HEK293 (cell line): ENCODE data around the gene RTL9.

ENCODE experiments used
- CTCF ChIA-PET: fragments of 350-600 bp; formaldehyde crosslinking; extraction: SDS; loops from one replicate; lab custom pipeline; 2021; ENCODE audit warnings: antibody characterized with exemption; lab: Yijun Ruan, JAX
- POLR2A ChIA-PET: fragments of 300-600 bp; formaldehyde crosslinking; extraction: SDS; loops from one replicate; lab custom pipeline; 2020; ENCODE audit warnings: antibody characterized with exemption, inconsistent platforms; lab: Yijun Ruan, JAX
- H3K27ac ChIP-seq: fragments of 200-500 bp; sonication (Bioruptor generic); 2 replicates; pipeline ENCODE4 v1.5.1; 2014; ENCODE audit warnings: low read depth, low read length, control low read depth, inconsistent platforms; ENCODE audit errors: extremely low read depth
- H3K36me3 ChIP-seq, 2 experiments: fragments of 200-500 bp in 1 of 2; sonication (Bioruptor generic) in 1 of 2; 1 replicate in 1 of 2; 2 replicates in 1 of 2; pipeline ENCODE4 v1.5.1; 2014 to 2017; ENCODE audit warnings: inconsistent platforms in 2 of 2, low read length in 2 of 2; ENCODE audit not compliant: control insufficient read depth in 2 of 2, insufficient read depth in 1 of 2
- H3K4me1 ChIP-seq: fragments of 200-500 bp; sonication (Bioruptor generic); 2 replicates; pipeline ENCODE4 v1.5.1; 2014; ENCODE audit warnings: mild to moderate bottlenecking, low read length, inconsistent platforms; ENCODE audit not compliant: control insufficient read depth, insufficient read depth
- H3K4me3 ChIP-seq: 2 replicates; pipeline ENCODE4 v1.5.1; 2011; ENCODE audit warnings: low read depth, mild to moderate bottlenecking, control low read depth, low read length, moderate library complexity
- H3K9me3 ChIP-seq: fragments of 200-500 bp; sonication (Bioruptor generic); 2 replicates; pipeline ENCODE4 v1.5.1; 2014; ENCODE audit warnings: low read depth, low read length, inconsistent platforms; ENCODE audit not compliant: control insufficient read depth, insufficient read depth
- AEBP2 ChIP-seq: fragments of 450-650 bp; formaldehyde crosslinking; IDR thresholded peaks from 2 replicates; pipeline ENCODE4 v1.5.1; 2016; ENCODE audit warnings: missing biosample characterization, missing genetic modification characterization, borderline replicate concordance
- EGR2 ChIP-seq: fragments of 450-650 bp; formaldehyde crosslinking; IDR thresholded peaks from 2 replicates; pipeline ENCODE4 v1.5.1; 2016; ENCODE audit warnings: low read depth, missing biosample characterization, missing genetic modification characterization
- FEZF1 ChIP-seq: fragments of 450-650 bp; formaldehyde crosslinking; IDR thresholded peaks from 2 replicates; pipeline ENCODE4 v1.5.1; 2016; ENCODE audit warnings: missing biosample characterization, missing genetic modification characterization
- GFI1B ChIP-seq: fragments of 450-650 bp; formaldehyde crosslinking; IDR thresholded peaks from 2 replicates; pipeline ENCODE4 v1.5.1; 2016; ENCODE audit warnings: missing biosample characterization, missing genetic modification characterization
- HOXD13 ChIP-seq: sonication (generic); formaldehyde crosslinking; IDR thresholded peaks from 2 replicates; pipeline ENCODE4 v1.8.0; 2022; ENCODE audit warnings: missing genetic modification reagents, borderline replicate concordance
- PRDM6 ChIP-seq: fragments of 450-650 bp; formaldehyde crosslinking; IDR thresholded peaks from 2 replicates; pipeline ENCODE4 v1.5.1; 2017; ENCODE audit warnings: missing biosample characterization, missing genetic modification characterization
- RBAK ChIP-seq: fragments of 450-650 bp; formaldehyde crosslinking; IDR thresholded peaks from 2 replicates; pipeline ENCODE4 v1.5.1; 2016; ENCODE audit warnings: missing biosample characterization, missing genetic modification characterization
- SALL2 ChIP-seq: fragments of 450-650 bp; formaldehyde crosslinking; IDR thresholded peaks from 2 replicates; pipeline ENCODE4 v1.5.0; 2017; ENCODE audit warnings: missing biosample characterization, mild to moderate bottlenecking, missing genetic modification characterization, borderline replicate concordance
- WT1 ChIP-seq: fragments of 450-650 bp; formaldehyde crosslinking; IDR thresholded peaks from 2 replicates; pipeline ENCODE4 v1.5.1; 2016; ENCODE audit warnings: missing biosample characterization, missing genetic modification characterization
- ZBTB7A ChIP-seq: fragments of 450-650 bp; formaldehyde crosslinking; IDR thresholded peaks from 2 replicates; pipeline ENCODE4 v1.5.1; 2016; ENCODE audit warnings: low read depth, missing biosample characterization, missing genetic modification characterization
- ZFP37 ChIP-seq: fragments of 450-650 bp; formaldehyde crosslinking; IDR thresholded peaks from 2 replicates; pipeline ENCODE4 v1.5.1; 2016; ENCODE audit warnings: missing biosample characterization, missing genetic modification characterization
- ZNF132 ChIP-seq: fragments of 450-650 bp; formaldehyde crosslinking; IDR thresholded peaks from 2 replicates; pipeline ENCODE4 v1.5.1; 2017; ENCODE audit warnings: missing biosample characterization, missing genetic modification characterization, borderline replicate concordance
- ZNF146 ChIP-seq: fragments of 450-650 bp; formaldehyde crosslinking; IDR thresholded peaks from 2 replicates; pipeline ENCODE4 v1.5.1; 2016; ENCODE audit warnings: missing biosample characterization, missing genetic modification characterization
- ZNF274 ChIP-seq, 2 experiments: fragments of 200-500 bp in 1 of 2; fragments of 450-650 bp in 1 of 2; sonication (Bioruptor generic) in 1 of 2; formaldehyde crosslinking in 1 of 2; IDR thresholded peaks; 2 replicates each; pipeline versions ENCODE4 v1.5.1 to v1.6.1; 2014 to 2016; ENCODE audit warnings: borderline replicate concordance in 1 of 2, inconsistent platforms in 1 of 2, low read length in 1 of 2, missing biosample characterization in 1 of 2, missing genetic modification characterization in 1 of 2
- ZNF311 ChIP-seq: fragments of 450-650 bp; formaldehyde crosslinking; IDR thresholded peaks from 2 replicates; pipeline ENCODE4 v1.5.1; 2017; ENCODE audit warnings: missing biosample characterization, missing genetic modification characterization, borderline replicate concordance
- ZNF341 ChIP-seq: fragments of 450-650 bp; formaldehyde crosslinking; IDR thresholded peaks from 2 replicates; pipeline ENCODE4; 2016; ENCODE audit warnings: low read depth, missing biosample characterization, missing genetic modification characterization
- ZNF354C ChIP-seq: fragments of 450-650 bp; formaldehyde crosslinking; IDR thresholded peaks from 2 replicates; pipeline ENCODE4 v1.5.1; 2016; ENCODE audit warnings: missing biosample characterization, missing genetic modification characterization, low read depth, borderline replicate concordance
- ZNF433 ChIP-seq: fragments of 450-650 bp; formaldehyde crosslinking; IDR thresholded peaks from 2 replicates; pipeline ENCODE4 v1.5.1; 2016; ENCODE audit warnings: missing biosample characterization, missing genetic modification characterization, low read depth
- ZNF623 ChIP-seq: fragments of 450-650 bp; formaldehyde crosslinking; IDR thresholded peaks from 2 replicates; pipeline ENCODE4 v1.5.1; 2016; ENCODE audit warnings: missing biosample characterization, missing genetic modification characterization
- ZNF670 ChIP-seq: fragments of 450-650 bp; formaldehyde crosslinking; IDR thresholded peaks from 2 replicates; pipeline ENCODE4 v1.5.1; 2016; ENCODE audit warnings: missing biosample characterization, missing genetic modification characterization, low read depth
- ZNF843 ChIP-seq: fragments of 450-650 bp; formaldehyde crosslinking; IDR thresholded peaks from 2 replicates; pipeline ENCODE4 v1.5.1; 2016; ENCODE audit warnings: missing biosample characterization, missing genetic modification characterization
- ZXDB ChIP-seq: fragments of 450-650 bp; formaldehyde crosslinking; IDR thresholded peaks from 2 replicates; pipeline ENCODE4 v1.5.1; 2016; ENCODE audit warnings: missing biosample characterization, missing genetic modification characterization

The RTL9 gene

GRCh38 chrX:110315551-110315950 lies 43.1 kb upstream of the RTL9 start:
- TF ChIP-seq ZNF146 (tag by site-specific recombination) (no peak), PRDM6 (tag by site-specific recombination) (peak; percentile 55)
- ChIA-PET CTCF (interaction anchor here (0.6 kb wide), 2 partner anchors 15 to 442 kb away, joined by 4 to 6 read pairs; no protein-coding TSS in a partner anchor), POLR2A (no interaction called here)
- Histone ChIP-seq H3K9me3 (no peaks in the 10 kb centered on the region), H3K4me3 (no peak overlapping the region), H3K27ac (no peak overlapping the region), H3K4me1 (peaks cover 15% of the 10 kb centered on the region), H3K36me3 (no peaks in the 10 kb centered on the region)

- H3K27ac ChIP-seq = no peak overlapping the region; the same call in 1 of the 2 replicates
- TF ChIP-seq RBAK (tag by site-specific recombination) (no peak), FEZF1 (tag by site-specific recombination) (peak; percentile 75; the same call in 1 of the 2 replicates), PRDM6 (tag by site-specific recombination) (peak; percentile 96)
- peak overlapping the region; percentile 90 for H3K4me3 ChIP-seq
- peaks cover 10% of the 10 kb centered on the region for H3K4me1 ChIP-seq
- no peaks in the 10 kb centered on the region for H3K36me3 ChIP-seq
- CTCF ChIA-PET = interaction anchor here (0.6 to 1.1 kb wide), 4 partner anchors 16 to 170 kb away, joined by 3 to 4 read pairs (median 4); no protein-coding TSS in a partner anchor
- no peaks in the 10 kb centered on the region for H3K9me3 ChIP-seq
- POLR2A ChIA-PET = interaction anchor here (0.7 to 1.3 kb wide), 5 partner anchors 72 to 229 kb away, joined by 3 to 5 read pairs (median 4); no protein-coding TSS in a partner anchor
Measured at GRCh38 chrX:110316351-110317060, 42.1 kb upstream of the RTL9 start.

- Histone ChIP-seq H3K27ac (peak overlapping the region; percentile 89; the same call in 1 of the 2 replicates), H3K4me3 (peak overlapping the region; percentile 90), H3K4me1 (peaks cover 12% of the 10 kb centered on the region), H3K36me3 (no peaks in the 10 kb centered on the region), H3K9me3 (no peaks in the 10 kb centered on the region)
- CTCF ChIA-PET = interaction anchor here (0.6 to 1.1 kb wide), 2 partner anchors 92 to 161 kb away, joined by 3 to 4 read pairs; no protein-coding TSS in a partner anchor
- POLR2A ChIA-PET = interaction anchor here (0.7 to 1.3 kb wide), 6 partner anchors 73 to 230 kb away, joined by 3 to 5 read pairs (median 4); no protein-coding TSS in a partner anchor
- TF ChIP-seq EGR2 (tag by site-specific recombination) = no peak
- no peak for TF ChIP-seq ZNF311 (tag by site-specific recombination)
- no peak for TF ChIP-seq HOXD13 (CRISPR knock-in tag)
- TF ChIP-seq ZNF274 (IDR thresholded peaks at IDR 0.05; ENCODE audit: low read length) = no peak
- TF ChIP-seq ZNF274 (tag by site-specific recombination; IDR thresholded peaks at IDR 0.05; ENCODE audit: borderline replicate concordance) = no peak
- no peak for TF ChIP-seq SALL2 (tag by site-specific recombination)
- no peak for TF ChIP-seq ZNF843 (tag by site-specific recombination)
- no peak for TF ChIP-seq ZBTB7A
- no peak for TF ChIP-seq AEBP2 (tag by site-specific recombination)
- no peak for TF ChIP-seq ZNF623 (tag by site-specific recombination)
- TF ChIP-seq ZXDB (tag by site-specific recombination) = peak; percentile 76; the same call in 1 of the 2 replicates
- TF ChIP-seq WT1 (tag by site-specific recombination) = no peak
- no peak for TF ChIP-seq GFI1B
- TF ChIP-seq ZFP37 (tag by site-specific recombination) = no peak
- TF ChIP-seq ZNF670 (tag by site-specific recombination) = no peak
- TF ChIP-seq ZNF341 (tag by site-specific recombination) = no peak
- no peak for TF ChIP-seq ZNF132 (tag by site-specific recombination)
- TF ChIP-seq ZNF354C (tag by site-specific recombination) = no peak
- no peak for TF ChIP-seq ZNF433 (tag by site-specific recombination)
Measured at GRCh38 chrX:110317061-110317819, 41.4 kb upstream of the RTL9 start.
